ENCODE results near the gene CAMK2D.

Gene CAMK2D

DNA sequence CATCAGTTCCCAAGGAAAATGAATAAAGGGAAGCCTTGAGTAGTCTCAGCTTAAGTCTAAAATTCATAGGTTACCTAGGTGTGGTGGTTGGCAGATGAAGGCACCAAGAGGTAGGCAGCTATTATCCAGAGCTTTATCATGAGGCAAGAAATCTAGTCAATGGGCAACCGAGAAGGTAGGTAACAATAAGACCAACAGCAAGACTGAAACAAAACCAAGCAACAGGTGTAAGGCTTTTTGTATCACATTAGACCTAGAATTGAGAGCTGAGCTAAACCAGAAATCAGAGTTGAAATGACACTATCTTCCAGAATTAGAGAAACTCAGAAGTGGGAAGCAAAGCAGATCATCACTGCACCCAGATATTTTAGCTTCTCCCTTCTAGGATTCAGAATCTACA, 117.1 kb downstream of the CAMK2D start:
- in situ Hi-C loops (cut with MboI; ENCODE audit: low sequenced_read_pairs): no loop called here

GRCh38 chr4:113643505-113643904, 118.0 kb downstream of the CAMK2D start:
- in situ Hi-C loops (cut with MboI; ENCODE audit: low sequenced_read_pairs): no loop called here

DNA sequence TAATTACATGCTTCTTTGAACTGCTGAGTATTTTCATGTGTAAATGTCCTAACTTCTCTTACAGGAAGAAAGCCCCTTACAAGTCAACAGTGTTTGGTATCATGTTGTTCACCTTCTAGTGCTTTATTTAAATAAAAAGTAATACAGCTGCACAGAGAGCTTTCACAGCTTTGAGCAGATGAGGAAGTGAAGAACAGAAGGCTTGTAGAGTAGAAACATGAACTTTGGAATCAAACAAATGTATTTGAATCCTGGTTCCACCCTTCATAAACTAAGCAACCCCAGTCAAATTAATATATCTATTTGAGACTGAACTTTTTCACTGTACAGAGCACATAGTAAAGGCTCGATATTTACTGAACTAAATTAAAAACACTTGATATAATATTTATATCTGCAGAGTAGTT, 120.5 kb downstream of the CAMK2D start:
- in situ Hi-C loops (cut with MboI; ENCODE audit: low sequenced_read_pairs): no loop called here

DNA sequence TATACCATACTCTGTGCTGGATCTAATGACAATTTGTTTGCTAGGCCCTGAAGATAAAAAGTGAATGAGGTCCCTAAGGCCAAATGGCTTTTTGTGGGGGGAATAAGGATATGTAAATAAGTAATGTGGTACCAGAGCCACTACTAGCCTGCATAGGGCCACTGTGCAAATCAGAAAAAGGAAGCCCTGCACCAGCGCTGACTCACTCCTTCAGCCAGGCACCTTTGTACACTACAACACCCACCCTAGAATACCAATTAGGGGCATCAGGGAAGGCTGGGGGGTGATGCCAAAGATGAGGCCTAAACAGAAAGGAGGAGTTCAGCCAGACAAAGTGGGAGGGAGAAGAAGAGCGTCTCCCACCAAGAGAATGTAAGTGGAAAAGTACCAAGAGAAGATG, 122.2 kb downstream of the CAMK2D start:
- in situ Hi-C loops (cut with MboI; ENCODE audit: low sequenced_read_pairs): no loop called here

DNA sequence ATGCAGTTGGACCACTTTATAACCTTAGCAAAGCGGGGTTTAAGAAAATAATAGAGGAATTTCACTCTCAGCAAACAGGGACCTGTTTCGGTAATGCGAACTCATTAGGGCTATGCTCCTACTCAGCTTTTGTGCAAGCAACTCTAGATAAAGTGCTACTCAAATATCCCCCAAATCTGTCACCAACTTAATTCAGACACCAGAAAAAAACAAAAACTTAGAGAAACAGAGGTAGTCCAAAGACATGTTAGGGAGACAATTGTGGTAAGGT, 123.0 kb downstream of the CAMK2D start:
- in situ Hi-C loops (cut with MboI; ENCODE audit: low sequenced_read_pairs): no loop called here

GRCh38 chr4:113637823-113638561, 123.5 kb downstream of the CAMK2D start:
- in situ Hi-C loops (cut with MboI; ENCODE audit: low sequenced_read_pairs): no loop called here

- in situ Hi-C loops (cut with MboI; ENCODE audit: low sequenced_read_pairs): no loop called here
Observed at GRCh38 chr4:113637363-113637762, 124.2 kb downstream of the CAMK2D start.

GRCh38 chr4:113636877-113637276, 124.7 kb downstream of the CAMK2D start:
- in situ Hi-C loops (cut with MboI; ENCODE audit: low sequenced_read_pairs): no loop called here

DNA sequence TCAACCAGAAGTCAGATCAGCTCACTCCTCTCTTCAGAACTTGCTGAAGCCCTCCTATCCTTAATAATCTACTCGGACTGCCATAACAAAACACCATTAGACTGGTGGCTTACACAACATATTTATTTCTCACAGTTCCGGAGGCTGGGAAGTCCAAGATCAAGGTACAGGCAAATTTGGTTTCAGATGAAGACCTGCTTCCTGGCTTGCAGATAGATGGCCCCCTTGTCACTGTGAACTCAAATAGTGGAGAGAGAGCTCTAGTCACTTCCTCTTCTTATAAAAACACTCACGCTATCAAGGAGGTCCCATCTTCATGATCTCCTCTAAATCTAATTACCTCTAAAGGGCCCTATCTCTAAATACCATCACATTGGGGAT, 125.1 kb downstream of the CAMK2D start:
- in situ Hi-C loops (cut with MboI; ENCODE audit: low sequenced_read_pairs): no loop called here

- in situ Hi-C loops (cut with MboI; ENCODE audit: low sequenced_read_pairs): no loop called here
Observed at GRCh38 chr4:113635739-113636437, 125.7 kb downstream of the CAMK2D start.

DNA sequence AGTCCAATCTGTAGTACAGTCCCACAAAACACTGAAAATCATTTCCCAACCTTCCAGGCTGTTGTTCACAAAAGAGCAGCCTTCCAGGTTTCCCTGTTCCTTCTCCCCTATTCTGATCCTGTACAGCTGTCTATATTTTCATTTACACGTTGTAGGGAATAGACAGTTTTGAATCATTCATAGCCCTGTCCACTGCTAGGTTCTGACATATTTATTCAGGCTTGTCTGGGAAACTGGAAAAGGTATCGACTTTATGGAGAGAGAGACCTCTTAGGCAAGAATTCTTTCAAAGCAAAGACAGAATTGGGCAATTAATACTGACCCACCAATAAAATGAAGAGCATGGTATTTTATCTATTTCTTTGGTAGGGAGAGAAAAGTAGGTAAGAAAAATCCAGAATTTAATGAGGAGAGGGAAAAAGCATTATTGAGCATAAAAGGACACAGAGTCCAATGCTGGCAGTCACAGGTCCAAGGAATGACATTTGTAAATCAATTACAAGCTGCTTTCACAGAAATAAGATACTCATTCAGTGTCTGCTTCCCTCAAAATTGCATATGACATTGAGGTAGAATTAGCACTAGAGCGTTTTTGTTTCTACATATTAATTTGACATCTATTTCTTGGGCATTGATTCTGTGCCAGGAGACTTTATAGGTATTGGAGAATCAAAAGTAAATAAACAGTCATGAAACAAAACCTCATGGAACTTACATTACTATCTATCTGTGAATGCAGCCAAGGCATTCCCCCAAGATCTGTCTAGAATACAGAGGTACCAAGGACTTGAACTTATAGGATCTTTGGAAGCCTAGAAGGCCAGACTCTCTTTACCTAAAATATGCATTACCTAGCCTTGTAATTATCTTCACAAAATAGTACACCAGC, 127.2 kb downstream of the CAMK2D start:
- in situ Hi-C loops (cut with MboI; ENCODE audit: low sequenced_read_pairs): no loop called here

DNA sequence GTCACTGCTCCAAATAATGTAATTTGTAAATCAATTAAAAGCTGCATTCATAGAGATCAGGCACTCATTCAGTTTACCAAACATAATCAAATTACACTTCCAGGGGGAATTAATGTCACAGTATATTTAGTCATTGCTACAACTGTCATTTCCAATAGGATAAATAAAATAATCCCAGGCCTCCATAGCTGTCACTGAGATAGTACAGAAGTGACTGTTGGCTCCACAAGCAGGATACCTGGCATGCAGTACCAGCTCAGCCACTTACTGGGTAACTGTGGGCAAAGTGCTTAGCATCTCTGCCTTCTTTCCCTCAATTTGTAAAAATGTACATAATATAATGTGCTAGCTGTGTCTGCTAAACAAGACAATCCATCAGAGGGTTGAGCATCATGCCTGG, 128.1 kb downstream of the CAMK2D start:
- in situ Hi-C loops (cut with MboI; ENCODE audit: low sequenced_read_pairs): no loop called here

DNA sequence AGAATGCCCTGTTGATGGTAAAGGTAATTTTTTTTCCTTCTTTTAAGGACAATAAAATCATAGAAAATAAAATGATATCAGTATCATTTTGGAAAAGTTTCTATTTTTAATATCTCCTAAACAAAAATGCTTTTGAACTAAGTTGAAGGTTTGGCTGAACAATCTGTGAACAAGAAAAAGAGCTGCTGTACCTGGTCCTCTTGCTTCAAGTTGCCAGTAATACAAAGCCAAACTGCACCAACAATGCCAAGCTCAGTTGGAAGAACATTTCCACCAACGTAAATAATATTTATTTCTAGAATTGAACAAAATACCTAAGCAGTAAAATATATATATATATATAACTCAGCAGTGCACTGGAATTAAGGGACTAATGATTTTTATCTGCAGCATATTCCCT, 132.8 kb downstream of the CAMK2D start:
- in situ Hi-C loops (cut with MboI; ENCODE audit: low sequenced_read_pairs): no loop called here

GRCh38 chr4:113627321-113627720, 134.2 kb downstream of the CAMK2D start:
- in situ Hi-C loops (cut with MboI; ENCODE audit: low sequenced_read_pairs): no loop called here

GRCh38 chr4:113625902-113626301, 135.6 kb downstream of the CAMK2D start:
- in situ Hi-C loops (cut with MboI; ENCODE audit: low sequenced_read_pairs): no loop called here

GRCh38 chr4:113623274-113623894, 138.2 kb downstream of the CAMK2D start:
- in situ Hi-C loops (cut with MboI; ENCODE audit: low sequenced_read_pairs): no loop called here

GRCh38 chr4:113621633-113622032, 139.9 kb downstream of the CAMK2D start:
- in situ Hi-C loops (cut with MboI; ENCODE audit: low sequenced_read_pairs): no loop called here

GRCh38 chr4:113620032-113620431, 141.5 kb downstream of the CAMK2D start:
- in situ Hi-C loops (cut with MboI; ENCODE audit: low sequenced_read_pairs): no loop called here

DNA sequence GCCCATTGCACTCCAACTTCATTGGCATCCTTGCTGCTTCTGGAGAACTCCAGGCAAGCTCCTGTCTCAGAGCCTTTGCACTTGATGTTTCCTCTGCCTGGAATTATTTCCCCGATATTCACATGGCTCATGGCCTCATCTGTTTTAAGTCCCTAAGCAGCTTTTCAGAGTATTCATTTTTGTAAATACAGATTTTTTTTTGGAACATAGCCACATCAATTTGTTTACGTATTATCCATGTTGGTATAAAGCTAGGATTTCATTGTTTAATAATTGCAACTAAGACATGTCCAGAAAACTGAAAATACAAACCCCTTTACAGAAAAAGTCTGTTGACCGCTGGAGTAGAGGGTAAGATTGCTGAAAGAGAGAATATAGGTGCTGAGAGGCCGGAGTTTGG, 142.0 kb downstream of the CAMK2D start:
- in situ Hi-C loops (cut with MboI; ENCODE audit: low sequenced_read_pairs): no loop called here

DNA sequence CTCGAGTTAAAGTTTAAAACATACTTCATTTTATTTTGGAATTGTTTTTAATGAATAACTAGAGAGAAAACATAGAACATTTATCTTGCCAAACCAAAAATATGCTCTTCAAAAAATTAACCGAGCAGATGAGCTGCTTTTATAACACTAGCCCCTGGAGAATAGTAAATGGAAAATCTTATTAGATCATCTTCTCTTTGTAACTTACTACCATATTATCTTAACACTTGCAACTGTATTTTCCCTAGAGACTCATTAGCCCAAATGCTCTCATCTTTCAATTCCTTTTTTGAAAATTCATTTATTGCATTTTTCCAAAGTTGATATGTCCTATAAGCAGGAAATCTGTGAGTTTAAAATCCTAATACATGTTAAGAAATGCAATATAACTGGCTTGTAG, 143.3 kb downstream of the CAMK2D start:
- in situ Hi-C loops (cut with MboI; ENCODE audit: low sequenced_read_pairs): no loop called here

- in situ Hi-C loops (cut with MboI; ENCODE audit: low sequenced_read_pairs): no loop called here
Observed at GRCh38 chr4:113617195-113617594, 144.3 kb downstream of the CAMK2D start.
